Ovary (tissue), 3 donors: ENCODE measurements around the gene B4GALNT4.
"Not testable (repeated sequence)": the region's sequence is repeated elsewhere in the genome, so short reads cannot be mapped to it uniquely, and the experiment has no call there.

ENCODE experiments used
- CTCF ChIP-seq, 3 donors: fragments of 450-650 bp in 2 of 3; fragments of 200-600 bp in 1 of 3; IDR thresholded peaks; one replicate each; pipeline versions ENCODE4 v1.5.1 to v1.8.0; 2016 to 2022; ENCODE audit warnings: antibody characterized with exemption in 3 of 3, mild to moderate bottlenecking in 1 of 3
- POLR2A ChIP-seq: fragments of 450-650 bp; IDR thresholded peaks from one replicate; pipeline ENCODE4 v1.6.1; 2017; ENCODE audit warnings: antibody characterized with exemption, mild to moderate bottlenecking, moderate library complexity
- donor health status: DM: no; HTN: no; CAD: no.

- TF ChIP-seq POLR2A; CTCF (IDR thresholded peaks at IDR 0.05): not testable (repeated sequence)
Measured at GRCh38 chr11:363443-363805, 5.9 kb upstream of the B4GALNT4 start.
